ENCODE results near the gene FBXO41.

DNA sequence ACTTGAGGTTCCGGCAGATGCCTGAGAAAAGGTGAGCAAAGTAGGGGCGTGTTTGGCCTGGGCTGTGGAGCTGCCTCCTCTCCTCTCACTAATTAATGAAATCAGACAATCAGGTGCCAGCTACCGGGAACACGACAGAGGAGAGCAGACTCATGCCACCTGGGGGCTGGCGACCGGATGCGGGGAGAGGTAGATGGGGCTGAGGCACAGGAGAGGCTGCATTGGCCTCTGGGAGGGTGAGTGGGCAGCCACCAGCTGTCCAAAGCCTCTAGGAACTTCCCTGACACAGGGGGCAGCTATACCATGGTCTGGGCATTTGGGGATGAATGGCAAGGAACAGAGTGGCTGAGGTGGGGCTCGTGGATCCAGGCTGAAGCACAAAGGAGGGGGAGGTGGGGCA lies 25.0 kb downstream of the FBXO41 start:
- TF ChIP-seq SMC3 (conservative IDR thresholded peaks at IDR 0.05; ENCODE audit: insufficient read depth, low read depth, low read length), result no peak
- TF ChIP-seq SP1 (CRISPR knock-in tag; IDR thresholded peaks at IDR 0.05), result no peak
- no peak for TF ChIP-seq POLR2AphosphoS5 (IDR thresholded peaks at IDR 0.05; ENCODE audit: control insufficient read depth, insufficient read depth, low read depth, low read length)
- TF ChIP-seq EZH2 (IDR thresholded peaks at IDR 0.05; ENCODE audit: borderline replicate concordance, low read depth, low read length), result no peak
- no peak for TF ChIP-seq ZNF699 (CRISPR knock-in tag; IDR thresholded peaks at IDR 0.05; ENCODE audit: insufficient replicate concordance)
- TF ChIP-seq SREBF1 (IDR thresholded peaks at IDR 0.05; ENCODE audit: borderline replicate concordance, low read depth, low read length), result no peak
- TF ChIP-seq, protein P1, sequence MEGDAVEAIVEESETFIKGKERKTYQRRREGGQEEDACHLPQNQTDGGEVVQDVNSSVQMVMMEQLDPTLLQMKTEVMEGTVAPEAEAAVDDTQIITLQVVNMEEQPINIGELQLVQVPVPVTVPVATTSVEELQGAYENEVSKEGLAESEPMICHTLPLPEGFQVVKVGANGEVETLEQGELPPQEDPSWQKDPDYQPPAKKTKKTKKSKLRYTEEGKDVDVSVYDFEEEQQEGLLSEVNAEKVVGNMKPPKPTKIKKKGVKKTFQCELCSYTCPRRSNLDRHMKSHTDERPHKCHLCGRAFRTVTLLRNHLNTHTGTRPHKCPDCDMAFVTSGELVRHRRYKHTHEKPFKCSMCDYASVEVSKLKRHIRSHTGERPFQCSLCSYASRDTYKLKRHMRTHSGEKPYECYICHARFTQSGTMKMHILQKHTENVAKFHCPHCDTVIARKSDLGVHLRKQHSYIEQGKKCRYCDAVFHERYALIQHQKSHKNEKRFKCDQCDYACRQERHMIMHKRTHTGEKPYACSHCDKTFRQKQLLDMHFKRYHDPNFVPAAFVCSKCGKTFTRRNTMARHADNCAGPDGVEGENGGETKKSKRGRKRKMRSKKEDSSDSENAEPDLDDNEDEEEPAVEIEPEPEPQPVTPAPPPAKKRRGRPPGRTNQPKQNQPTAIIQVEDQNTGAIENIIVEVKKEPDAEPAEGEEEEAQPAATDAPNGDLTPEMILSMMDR (IDR thresholded peaks at IDR 0.05 in 2 of 3, conservative IDR thresholded peaks at IDR 0.05 in 1 of 3; ENCODE audit: insufficient read depth in 2 of 3, low read depth in 1 of 3, low read length in 3 of 3), result no peak
- TF ChIP-seq, protein P2, sequence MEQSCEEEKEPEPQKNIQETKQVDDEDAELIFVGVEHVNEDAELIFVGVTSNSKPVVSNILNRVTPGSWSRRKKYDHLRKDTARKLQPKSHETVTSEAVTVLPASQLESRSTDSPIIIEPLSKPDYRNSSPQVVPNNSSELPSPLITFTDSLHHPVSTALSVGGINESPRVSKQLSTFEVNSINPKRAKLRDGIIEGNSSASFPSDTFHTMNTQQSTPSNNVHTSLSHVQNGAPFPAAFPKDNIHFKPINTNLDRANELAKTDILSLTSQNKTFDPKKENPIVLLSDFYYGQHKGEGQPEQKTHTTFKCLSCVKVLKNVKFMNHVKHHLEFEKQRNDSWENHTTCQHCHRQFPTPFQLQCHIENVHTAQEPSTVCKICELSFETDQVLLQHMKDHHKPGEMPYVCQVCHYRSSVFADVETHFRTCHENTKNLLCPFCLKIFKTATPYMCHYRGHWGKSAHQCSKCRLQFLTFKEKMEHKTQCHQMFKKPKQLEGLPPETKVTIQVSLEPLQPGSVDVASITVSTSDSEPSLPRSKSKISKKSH (CRISPR knock-in tag; IDR thresholded peaks at IDR 0.05), result no peak
- TF ChIP-seq FIP1L1 (IDR thresholded peaks at IDR 0.05; ENCODE audit: low read depth, low read length, poor library complexity, severe bottlenecking), result no peak
- no peak for TF ChIP-seq C11orf30 (IDR thresholded peaks at IDR 0.05; ENCODE audit: low read depth)
- no peak for TF ChIP-seq FOXP1 (CRISPR knock-in tag; IDR thresholded peaks at IDR 0.05)
- TF ChIP-seq ZNF644 (tag; IDR thresholded peaks at IDR 0.05; ENCODE audit: low read depth), result no peak
